GM23338 (cell line): ENCODE results near the gene SYT9. TPM values are rescaled to one million over a fixed set of nuclear protein-coding genes. Genes with fewer than 3 reads are reported as not detected.

Experiments used
- ATAC-seq: fragments of 200-7000 bp; cut with Tn5 transposase; 3 replicates; pipeline ENCODE4 v1.9.1; 2020
- DNase-seq: peaks from one replicate; pipeline ENCODE4 v3.0.0-alpha.2; 2015; ENCODE audit warnings: low spot score
- H2AFZ ChIP-seq: fragments of 200-600 bp; sonication (generic); 2 replicates; pipeline ENCODE4 v1.8.0; 2016; ENCODE audit warnings: antibody characterized with exemption, mild to moderate bottlenecking, moderate library complexity
- H3F3A ChIP-seq: fragments of 200-600 bp; sonication (generic); replicated peaks from 2 replicates; pipeline ENCODE4 v1.8.0; 2017; ENCODE audit warnings: antibody characterized with exemption, mixed run types, low read depth
- H3K27ac ChIP-seq: fragments of 200-600 bp; sonication (generic); 2 replicates; pipeline ENCODE4 v1.6.1; 2016; ENCODE audit warnings: low read depth
- H3K27me3 ChIP-seq: fragments of 200-600 bp; sonication (generic); 2 replicates; pipeline ENCODE4 v1.8.0; 2016; ENCODE audit warnings: mild to moderate bottlenecking, mixed run types, moderate library complexity; ENCODE audit not compliant: insufficient read depth
- H3K36me3 ChIP-seq: fragments of 200-600 bp; sonication (generic); 2 replicates; pipeline ENCODE4 v1.8.0; 2016; ENCODE audit warnings: mild to moderate bottlenecking; ENCODE audit not compliant: insufficient read depth
- H3K4me1 ChIP-seq: fragments of 200-600 bp; sonication (generic); 2 replicates; pipeline ENCODE4 v1.8.0; 2016; ENCODE audit warnings: mild to moderate bottlenecking, moderate library complexity; ENCODE audit not compliant: insufficient read depth
- H3K4me2 ChIP-seq: fragments of 200-600 bp; sonication (generic); 2 replicates; pipeline ENCODE4 v1.7.1; 2017; ENCODE audit warnings: mixed run types
- H3K4me3 ChIP-seq: fragments of 200-600 bp; sonication (generic); 2 replicates; pipeline ENCODE4 v1.6.1; 2016; ENCODE audit warnings: mixed run types
- H3K79me2 ChIP-seq: fragments of 200-600 bp; sonication (generic); replicated peaks from 2 replicates; pipeline ENCODE4 v1.8.0; 2017; ENCODE audit warnings: mild to moderate bottlenecking; ENCODE audit not compliant: insufficient read depth
- H3K9me2 ChIP-seq: fragments of 200-600 bp; sonication (generic); 2 replicates; pipeline ENCODE4 v1.8.0; 2017; ENCODE audit not compliant: insufficient read depth
- H4K20me1 ChIP-seq: fragments of 200-600 bp; sonication (generic); replicated peaks from 2 replicates; pipeline ENCODE4 v1.8.0; 2017; ENCODE audit warnings: mild to moderate bottlenecking; ENCODE audit not compliant: insufficient read depth
- H3K27ac Mint-ChIP-seq: 2 replicates; pipeline ENCODE4 v1.8.0; 2020; ENCODE audit warnings: inconsistent platforms, mild to moderate bottlenecking, moderate library complexity, mixed read lengths
- H3K27me3 Mint-ChIP-seq: 3 replicates; pipeline ENCODE4 v1.8.0; 2022; ENCODE audit warnings: low read depth, mild to moderate bottlenecking, moderate library complexity, mixed read lengths, inconsistent platforms; ENCODE audit not compliant: insufficient read depth, poor library complexity
- H3K36me3 Mint-ChIP-seq: 3 replicates; pipeline ENCODE4 v1.8.0; 2021; ENCODE audit warnings: low read depth, mild to moderate bottlenecking, inconsistent platforms, moderate library complexity, mixed read lengths
- H3K4me1 Mint-ChIP-seq: 3 replicates; pipeline ENCODE4 v1.8.0; 2020; ENCODE audit warnings: mild to moderate bottlenecking, inconsistent platforms, mixed read lengths
- H3K4me3 Mint-ChIP-seq: 3 replicates; pipeline ENCODE4 v1.8.0; 2021; ENCODE audit warnings: moderate library complexity, mild to moderate bottlenecking, inconsistent platforms, mixed read lengths
- H3K9me3 Mint-ChIP-seq: 3 replicates; pipeline ENCODE4 v1.8.0; 2020; ENCODE audit warnings: moderate library complexity, mild to moderate bottlenecking, inconsistent platforms, mixed read lengths
- CREB1 ChIP-seq: fragments of 250-450 bp; sonication (Bioruptor Pico); IDR thresholded peaks from 2 replicates; pipeline ENCODE4 v1.5.0; 2020; ENCODE audit warnings: low read depth, mild to moderate bottlenecking, moderate library complexity
- CTCF ChIP-seq, 2 experiments: fragments of 200-600 bp in 1 of 2; sonication (generic) in 1 of 2; conservative IDR thresholded peaks; 2 replicates each; pipeline versions ENCODE4 v1.5.1 to v1.6.1; 2016 to 2017; ENCODE audit warnings: antibody characterized with exemption in 2 of 2, low read depth in 2 of 2, mild to moderate bottlenecking in 2 of 2, moderate library complexity in 1 of 2
- EZH2 ChIP-seq: fragments of 200-600 bp; sonication (generic); IDR thresholded peaks from one replicate; pipeline ENCODE4 v1.8.0; 2017; ENCODE audit warnings: antibody characterized with exemption, mild to moderate bottlenecking, low read depth; ENCODE audit not compliant: unreplicated experiment
- EZH2phosphoT487 ChIP-seq: fragments of 200-600 bp; sonication (generic); IDR thresholded peaks from one replicate; pipeline ENCODE4 v1.8.1; 2018; ENCODE audit warnings: antibody characterized with exemption; ENCODE audit not compliant: unreplicated experiment
- JUNB ChIP-seq: IDR thresholded peaks from one replicate; pipeline ENCODE4 v1.6.1; 2016; ENCODE audit warnings: antibody characterized with exemption; ENCODE audit not compliant: unreplicated experiment
- NANOG ChIP-seq: IDR thresholded peaks from 2 replicates; pipeline ENCODE4 v1.6.1; 2016; ENCODE audit warnings: antibody characterized with exemption, borderline replicate concordance
- POLR2AphosphoS5 ChIP-seq: IDR thresholded peaks from 2 replicates; pipeline ENCODE4 v1.6.1; 2016; ENCODE audit warnings: antibody characterized with exemption, low read depth
- REST ChIP-seq: IDR thresholded peaks from one replicate; pipeline ENCODE4 v1.6.1; 2018; ENCODE audit warnings: antibody characterized with exemption; ENCODE audit not compliant: unreplicated experiment
- STAT1 ChIP-seq: IDR thresholded peaks from one replicate; pipeline ENCODE4 v1.6.1; 2016; ENCODE audit warnings: antibody characterized with exemption; ENCODE audit not compliant: unreplicated experiment
- ZNF114 ChIP-seq: fragments of 250-450 bp; sonication (Bioruptor Pico); IDR thresholded peaks from 2 replicates; pipeline ENCODE4 v1.5.0; 2020; ENCODE audit warnings: mild to moderate bottlenecking, moderate library complexity
- ZNF331 ChIP-seq: fragments of 250-450 bp; sonication (Bioruptor Pico); IDR thresholded peaks from 2 replicates; pipeline ENCODE4 v1.5.0; 2020; ENCODE audit warnings: low read depth, mild to moderate bottlenecking, moderate library complexity
- polyA plus RNA-seq: library from polyadenylated mRNA; unstranded; fragments of >200 nt; fragmentation: Nextera tagmentation; extraction: Ambion mirVana; gene quantifications from 2 replicates; pipeline ENCODE4 v1.2.1, GENCODE V29; 2016
- total RNA-seq: library from RNA; depleted of rRNA; stranded (reverse); fragments of >200 nt; shearing (Covaris generic); gene quantifications from 2 replicates; pipeline ENCODE4 v1.2.3, GENCODE V29; 2014
- TF ChIP-seq, protein P1 (sequence below): fragments of 250-450 bp; sonication (Bioruptor Pico); IDR thresholded peaks from 2 replicates; pipeline ENCODE4 v1.5.0; 2020; ENCODE audit warnings: mild to moderate bottlenecking, moderate library complexity
- TF ChIP-seq, protein P2 (sequence below): IDR thresholded peaks from 2 replicates; pipeline ENCODE4 v1.6.1; 2016; ENCODE audit warnings: antibody characterized with exemption

SYT9 gene
- total and polyA plus RNA-seq, 2 experiments from 2014 or later = 0.91 to 2.4 TPM

GRCh38 chr11:7437696-7438095 is 186.0 kb downstream of the SYT9 start:
- Mint-ChIP-seq H3K36me3 (no peaks in the 10 kb centered on the region), H3K27ac (no peak overlapping the region), H3K27me3 (no peaks in the 10 kb centered on the region), H3K4me1 (peaks cover 13% of the 10 kb centered on the region), H3K9me3 (no peaks in the 10 kb centered on the region), H3K4me3 (no peak overlapping the region)
- no peak overlapping the region for H3K27ac ChIP-seq
- H3K9me2 ChIP-seq = 0 out of 2 replicates have a peak, but pooled peaks cover 5% of the 10 kb centered on the region
- no peaks in the 10 kb centered on the region for H3F3A ChIP-seq
- H3K4me3 ChIP-seq = no peak overlapping the region
- ATAC-seq (no peak), DNase-seq (no peak)
- H3K27me3 ChIP-seq = no peaks in the 10 kb centered on the region
- H3K36me3 ChIP-seq = no peaks in the 10 kb centered on the region
- H4K20me1 ChIP-seq = no peaks in the 10 kb centered on the region
- no peak overlapping the region for H2AFZ ChIP-seq
- no peak for TF ChIP-seq ZNF114 (CRISPR knock-in tag)
- no peak for TF ChIP-seq CTCF (conservative IDR thresholded peaks at IDR 0.05; ENCODE audit: low read depth in 2 of 2)
- TF ChIP-seq, protein P1, sequence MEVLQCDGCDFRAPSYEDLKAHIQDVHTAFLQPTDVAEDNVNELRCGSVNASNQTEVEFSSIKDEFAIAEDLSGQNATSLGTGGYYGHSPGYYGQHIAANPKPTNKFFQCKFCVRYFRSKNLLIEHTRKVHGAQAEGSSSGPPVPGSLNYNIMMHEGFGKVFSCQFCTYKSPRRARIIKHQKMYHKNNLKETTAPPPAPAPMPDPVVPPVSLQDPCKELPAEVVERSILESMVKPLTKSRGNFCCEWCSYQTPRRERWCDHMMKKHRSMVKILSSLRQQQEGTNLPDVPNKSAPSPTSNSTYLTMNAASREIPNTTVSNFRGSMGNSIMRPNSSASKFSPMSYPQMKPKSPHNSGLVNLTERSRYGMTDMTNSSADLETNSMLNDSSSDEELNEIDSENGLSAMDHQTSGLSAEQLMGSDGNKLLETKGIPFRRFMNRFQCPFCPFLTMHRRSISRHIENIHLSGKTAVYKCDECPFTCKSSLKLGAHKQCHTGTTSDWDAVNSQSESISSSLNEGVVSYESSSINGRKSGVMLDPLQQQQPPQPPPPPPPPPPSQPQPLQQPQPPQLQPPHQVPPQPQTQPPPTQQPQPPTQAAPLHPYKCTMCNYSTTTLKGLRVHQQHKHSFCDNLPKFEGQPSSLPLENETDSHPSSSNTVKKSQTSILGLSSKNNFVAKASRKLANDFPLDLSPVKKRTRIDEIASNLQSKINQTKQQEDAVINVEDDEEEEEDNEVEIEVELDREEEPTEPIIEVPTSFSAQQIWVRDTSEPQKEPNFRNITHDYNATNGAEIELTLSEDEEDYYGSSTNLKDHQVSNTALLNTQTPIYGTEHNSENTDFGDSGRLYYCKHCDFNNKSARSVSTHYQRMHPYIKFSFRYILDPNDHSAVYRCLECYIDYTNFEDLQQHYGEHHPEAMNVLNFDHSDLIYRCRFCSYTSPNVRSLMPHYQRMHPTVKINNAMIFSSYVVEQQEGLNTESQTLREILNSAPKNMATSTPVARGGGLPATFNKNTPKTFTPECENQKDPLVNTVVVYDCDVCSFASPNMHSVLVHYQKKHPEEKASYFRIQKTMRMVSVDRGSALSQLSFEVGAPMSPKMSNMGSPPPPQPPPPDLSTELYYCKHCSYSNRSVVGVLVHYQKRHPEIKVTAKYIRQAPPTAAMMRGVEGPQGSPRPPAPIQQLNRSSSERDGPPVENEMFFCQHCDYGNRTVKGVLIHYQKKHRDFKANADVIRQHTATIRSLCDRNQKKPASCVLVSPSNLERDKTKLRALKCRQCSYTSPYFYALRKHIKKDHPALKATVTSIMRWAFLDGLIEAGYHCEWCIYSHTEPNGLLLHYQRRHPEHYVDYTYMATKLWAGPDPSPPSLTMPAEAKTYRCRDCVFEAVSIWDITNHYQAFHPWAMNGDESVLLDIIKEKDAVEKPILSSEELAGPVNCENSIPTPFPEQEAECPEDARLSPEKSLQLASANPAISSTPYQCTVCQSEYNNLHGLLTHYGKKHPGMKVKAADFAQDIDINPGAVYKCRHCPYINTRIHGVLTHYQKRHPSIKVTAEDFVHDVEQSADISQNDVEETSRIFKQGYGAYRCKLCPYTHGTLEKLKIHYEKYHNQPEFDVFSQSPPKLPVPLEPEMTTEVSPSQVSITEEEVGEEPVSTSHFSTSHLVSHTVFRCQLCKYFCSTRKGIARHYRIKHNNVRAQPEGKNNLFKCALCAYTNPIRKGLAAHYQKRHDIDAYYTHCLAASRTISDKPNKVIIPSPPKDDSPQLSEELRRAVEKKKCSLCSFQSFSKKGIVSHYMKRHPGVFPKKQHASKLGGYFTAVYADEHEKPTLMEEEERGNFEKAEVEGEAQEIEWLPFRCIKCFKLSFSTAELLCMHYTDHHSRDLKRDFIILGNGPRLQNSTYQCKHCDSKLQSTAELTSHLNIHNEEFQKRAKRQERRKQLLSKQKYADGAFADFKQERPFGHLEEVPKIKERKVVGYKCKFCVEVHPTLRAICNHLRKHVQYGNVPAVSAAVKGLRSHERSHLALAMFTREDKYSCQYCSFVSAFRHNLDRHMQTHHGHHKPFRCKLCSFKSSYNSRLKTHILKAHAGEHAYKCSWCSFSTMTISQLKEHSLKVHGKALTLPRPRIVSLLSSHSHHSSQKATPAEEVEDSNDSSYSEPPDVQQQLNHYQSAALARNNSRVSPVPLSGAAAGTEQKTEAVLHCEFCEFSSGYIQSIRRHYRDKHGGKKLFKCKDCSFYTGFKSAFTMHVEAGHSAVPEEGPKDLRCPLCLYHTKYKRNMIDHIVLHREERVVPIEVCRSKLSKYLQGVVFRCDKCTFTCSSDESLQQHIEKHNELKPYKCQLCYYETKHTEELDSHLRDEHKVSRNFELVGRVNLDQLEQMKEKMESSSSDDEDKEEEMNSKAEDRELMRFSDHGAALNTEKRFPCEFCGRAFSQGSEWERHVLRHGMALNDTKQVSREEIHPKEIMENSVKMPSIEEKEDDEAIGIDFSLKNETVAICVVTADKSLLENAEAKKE = no peak
- no peak for TF ChIP-seq STAT1
- TF ChIP-seq EZH2phosphoT487 = no peak
- TF ChIP-seq, protein P2, sequence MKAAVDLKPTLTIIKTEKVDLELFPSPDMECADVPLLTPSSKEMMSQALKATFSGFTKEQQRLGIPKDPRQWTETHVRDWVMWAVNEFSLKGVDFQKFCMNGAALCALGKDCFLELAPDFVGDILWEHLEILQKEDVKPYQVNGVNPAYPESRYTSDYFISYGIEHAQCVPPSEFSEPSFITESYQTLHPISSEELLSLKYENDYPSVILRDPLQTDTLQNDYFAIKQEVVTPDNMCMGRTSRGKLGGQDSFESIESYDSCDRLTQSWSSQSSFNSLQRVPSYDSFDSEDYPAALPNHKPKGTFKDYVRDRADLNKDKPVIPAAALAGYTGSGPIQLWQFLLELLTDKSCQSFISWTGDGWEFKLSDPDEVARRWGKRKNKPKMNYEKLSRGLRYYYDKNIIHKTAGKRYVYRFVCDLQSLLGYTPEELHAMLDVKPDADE = no peak
- TF ChIP-seq REST = no peak
- no peak for TF ChIP-seq EZH2
- TF ChIP-seq CREB1 (CRISPR knock-in tag) = no peak
- no peak for TF ChIP-seq JUNB
- no peak for TF ChIP-seq NANOG
- no peak for TF ChIP-seq POLR2AphosphoS5
- TF ChIP-seq ZNF331 (CRISPR knock-in tag) = no peak
- no peaks in the 10 kb centered on the region for H3K79me2 ChIP-seq
- H3K4me2 ChIP-seq = no peak overlapping the region
- peaks cover 11% of the 10 kb centered on the region; the same call in 1 of the 2 replicates for H3K4me1 ChIP-seq
